Esophagus (tissue), 2 donors: Measurements from ENCODE around the gene ARMH1. TPM values are rescaled to one million over a fixed set of nuclear protein-coding genes. Genes with fewer than 3 reads are reported as not detected.

Source experiments
- H3K27ac ChIP-seq, 2 donors: one replicate each; pipeline ENCODE4 v1.5.1; 2013; ENCODE audit warnings: low read depth in 2 of 2, mild to moderate bottlenecking in 2 of 2, inconsistent platforms in 1 of 2, low read length in 1 of 2, moderate library complexity in 1 of 2
- H3K27me3 ChIP-seq, 2 donors: one replicate each; pipeline ENCODE4 v1.6.1; 2013; ENCODE audit warnings: low read length in 2 of 2, control low read depth in 1 of 2, mild to moderate bottlenecking in 1 of 2; ENCODE audit not compliant: insufficient read depth in 2 of 2, control insufficient read depth in 1 of 2
- H3K36me3 ChIP-seq, 2 donors: one replicate each; pipeline ENCODE4 v1.6.1; 2013; ENCODE audit warnings: low read length in 1 of 2; ENCODE audit not compliant: control insufficient read depth in 2 of 2, insufficient read depth in 2 of 2
- H3K4me1 ChIP-seq, 2 donors: one replicate each; pipeline ENCODE4 v1.6.1; 2013; ENCODE audit warnings: low read length in 1 of 2; ENCODE audit not compliant: control insufficient read depth in 2 of 2, insufficient read depth in 2 of 2
- H3K4me3 ChIP-seq, 2 donors: one replicate each; pipeline ENCODE4 v1.5.1; 2013; ENCODE audit warnings: low read length in 2 of 2, mild to moderate bottlenecking in 2 of 2, low read depth in 1 of 2, moderate library complexity in 1 of 2
- H3K9me3 ChIP-seq, 2 donors: one replicate each; pipeline ENCODE4 v1.6.1; 2013; ENCODE audit warnings: mild to moderate bottlenecking in 2 of 2, low read depth in 1 of 2, low read length in 1 of 2, moderate library complexity in 1 of 2; ENCODE audit not compliant: control insufficient read depth in 2 of 2, insufficient read depth in 1 of 2
- WGBS, 2 donors: extraction: QIAGEN DNeasy Blood & Tissue Kit; methylation state at CpG; one replicate each; pipeline ENCODE4 v1.1.7; 2013; 5-methylcytosine and 5-hydroxymethylcytosine counted together
- polyA plus RNA-seq, 2 donors: library from polyadenylated mRNA; stranded (reverse); fragments of 200-250 nt; gene quantifications; one replicate each; pipeline ENCODE4 v1.2.3, GENCODE V29; 2013
- donor health status: healthy with polysubstance abuse.
- donor health status: Bipolar disorder and iron deficiency.

Gene ARMH1
- 1 to 10 TPM in 1 of 2 donors, under 1 TPM in 1; 0.71 to 1.1 TPM for polyA plus RNA-seq

DNA sequence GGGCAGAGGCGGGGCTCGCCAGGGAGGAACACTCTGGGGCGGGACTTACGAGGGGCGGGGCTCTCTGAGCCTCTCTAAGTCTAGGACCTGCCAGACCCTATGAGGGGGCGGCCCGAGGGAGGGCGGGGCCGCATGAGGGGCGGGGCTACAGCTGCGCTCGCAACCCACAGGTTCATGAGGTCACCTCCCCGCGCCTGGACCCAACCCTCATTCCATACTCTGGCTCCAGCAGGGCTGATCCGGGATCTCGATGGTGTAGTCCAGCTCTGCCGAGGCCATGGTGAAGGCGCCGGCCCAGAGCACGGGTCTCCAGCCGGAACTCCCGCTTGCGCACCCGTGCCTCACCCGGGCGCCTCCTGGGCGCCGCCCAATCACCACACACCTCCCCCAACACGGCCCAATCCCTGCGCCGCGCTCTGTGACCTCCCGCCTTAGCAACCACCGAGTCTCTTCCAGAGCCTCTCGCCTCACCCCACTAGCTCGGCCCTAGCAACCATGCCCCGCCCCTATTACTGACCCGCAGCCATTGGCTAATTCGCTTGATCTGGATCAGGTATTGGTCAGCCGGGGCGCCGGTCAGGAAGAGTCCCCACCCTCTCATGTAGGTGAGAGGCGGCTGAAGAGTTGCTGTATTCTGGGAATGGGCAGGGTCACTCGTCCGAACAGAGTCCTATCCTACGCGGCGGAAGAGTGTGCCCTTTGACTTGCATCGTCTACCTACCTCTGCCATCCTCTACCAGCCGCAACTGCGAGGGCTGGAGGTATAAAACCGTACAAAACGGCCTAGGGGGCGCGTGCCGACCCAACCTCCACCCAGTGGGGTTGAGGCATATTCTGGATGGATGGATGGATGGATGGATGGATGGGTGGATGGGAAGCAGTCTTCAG, at the start of gene ARMH1, which contains the start of gene TMEM53:
Gene ARMH1 (plus strand): TSS at position 602 of the 888 bp plus-strand sequence. CDS start 14,984 bp downstream, outside the sequence.
Gene TMEM53 (minus strand): TSS at position 369 of the 888 bp plus-strand sequence. CDS start 90 bp downstream, at position 279.
- peaks cover 2 to 5% of the 10 kb centered on the region in 2 donors for H3K4me1 ChIP-seq
- 1 to 2% methylated on average over 41 to 56 of the region's 56 CpGs for WGBS, 2 donors

DNA sequence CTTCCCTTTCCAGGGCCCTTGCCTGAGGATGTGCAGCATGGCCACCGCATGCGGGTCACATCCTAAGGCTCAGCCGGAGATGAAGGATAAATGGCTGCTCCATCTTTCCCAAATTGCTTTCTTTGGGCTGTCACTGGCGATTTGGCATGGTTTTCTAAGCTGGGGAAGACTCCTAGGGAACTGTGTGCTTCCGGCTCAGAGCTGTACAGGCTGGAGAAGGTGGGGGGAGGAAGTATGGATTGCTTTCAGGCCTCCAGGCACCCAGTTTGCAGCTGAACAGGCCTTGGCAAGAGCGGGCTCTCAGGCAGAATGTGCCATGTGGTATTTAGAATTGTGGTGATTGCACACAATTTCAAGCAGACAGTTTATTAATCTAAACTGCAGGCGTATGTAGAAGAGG, 49.2 kb upstream of the ARMH1 start:
- Histone ChIP-seq H3K36me3 (no peaks in the 10 kb centered on the region), H3K27ac (no peak overlapping the region), H3K27me3 (no peaks in the 10 kb centered on the region), H3K9me3 (no peaks in the 10 kb centered on the region), H3K4me3 (no peak overlapping the region), H3K4me1 (no peaks in the 10 kb centered on the region)
- WGBS, 2 donors = 80 to 88% methylated on average over 7 of the region's 7 CpGs

More for the DNA sequence above, at the start of gene ARMH1, which contains the start of gene TMEM53:
- Histone ChIP-seq H3K4me3 (peak within 1 kb of the TSS; percentile 60 to 73), H3K36me3 (no peaks in the 10 kb centered on the region), H3K9me3 (no peaks in the 10 kb centered on the region), H3K27ac (peak within 1 kb of the TSS; percentile 96 to 97), H3K27me3 (no peaks in the 10 kb centered on the region)

DNA sequence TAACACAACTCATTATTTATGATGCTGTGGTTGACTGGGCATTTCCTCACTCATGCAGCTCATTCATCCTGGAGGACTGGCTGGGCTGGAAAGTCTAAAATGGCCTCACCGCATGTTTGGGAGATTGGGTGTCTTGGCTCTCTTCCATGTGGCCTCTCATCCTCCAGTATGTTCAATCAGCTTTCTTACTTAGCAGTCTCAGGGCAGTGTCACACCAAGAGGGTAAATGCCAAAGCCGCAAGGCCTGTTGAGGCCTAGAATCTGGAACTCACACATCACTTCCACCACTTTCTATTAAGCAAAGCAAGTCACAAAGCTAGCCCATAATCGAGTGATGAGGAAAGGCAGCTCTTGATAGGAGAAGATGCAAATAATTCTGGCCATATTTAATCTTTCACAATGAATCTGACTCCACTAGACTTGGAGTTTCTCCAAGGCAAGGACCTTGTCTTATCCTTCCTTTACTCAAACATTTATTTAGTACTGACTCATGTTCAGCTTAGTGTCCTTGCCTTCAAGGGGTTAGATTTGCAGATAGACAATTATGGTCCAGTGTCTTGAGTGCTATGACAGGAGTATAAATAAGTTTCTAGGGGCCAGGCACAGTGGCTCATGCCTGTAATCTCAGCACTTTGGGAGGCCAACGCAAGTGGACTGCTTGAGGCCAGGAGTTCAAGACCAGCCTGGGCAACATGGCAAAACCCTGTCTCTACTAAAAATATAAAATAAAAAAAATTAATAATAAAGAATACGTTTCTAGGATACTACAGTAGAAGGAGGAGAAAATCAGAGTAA, 45.4 kb upstream of the ARMH1 start:
- peaks cover 0 to 6% of the 10 kb centered on the region in 2 donors for H3K36me3 ChIP-seq
- 76 to 82% methylated on average over 5 of the region's 5 CpGs for WGBS, 2 donors
- H3K27me3 ChIP-seq = no peaks in the 10 kb centered on the region
- H3K4me1 ChIP-seq = peaks cover 0 to 14% of the 10 kb centered on the region in 2 donors
- no peak overlapping the region for H3K4me3 ChIP-seq
- no peaks in the 10 kb centered on the region for H3K9me3 ChIP-seq
- no peak overlapping the region for H3K27ac ChIP-seq

DNA sequence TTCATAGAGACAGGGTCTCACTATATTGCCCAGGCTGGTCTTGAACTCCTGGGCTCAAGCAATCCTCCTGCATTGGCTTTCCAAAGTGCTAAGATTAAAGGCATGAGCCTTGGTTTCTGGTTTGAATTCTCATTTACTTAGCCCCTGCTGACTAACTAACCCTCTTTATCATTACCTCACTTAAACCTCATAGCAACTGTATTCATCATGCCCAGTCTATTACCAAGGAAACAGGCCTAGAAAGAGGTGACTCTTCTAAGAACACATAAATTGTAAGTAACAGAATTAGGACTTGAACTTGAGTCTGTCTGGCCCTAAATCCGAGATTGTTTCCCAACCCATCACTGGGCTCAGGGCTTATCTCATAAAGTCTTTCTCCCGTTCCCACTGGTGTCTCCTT, 44.4 kb upstream of the ARMH1 start:
- H3K36me3 ChIP-seq = peaks cover 0 to 9% of the 10 kb centered on the region in 2 donors
- H3K4me3 ChIP-seq = no peak overlapping the region
- no peaks in the 10 kb centered on the region for H3K27me3 ChIP-seq
- H3K4me1 ChIP-seq = peaks cover 0 to 14% of the 10 kb centered on the region in 2 donors
- WGBS, 2 donors = 93 to 96% methylated on average over 2 of the region's 2 CpGs
- no peak overlapping the region for H3K27ac ChIP-seq
- H3K9me3 ChIP-seq = no peaks in the 10 kb centered on the region

DNA sequence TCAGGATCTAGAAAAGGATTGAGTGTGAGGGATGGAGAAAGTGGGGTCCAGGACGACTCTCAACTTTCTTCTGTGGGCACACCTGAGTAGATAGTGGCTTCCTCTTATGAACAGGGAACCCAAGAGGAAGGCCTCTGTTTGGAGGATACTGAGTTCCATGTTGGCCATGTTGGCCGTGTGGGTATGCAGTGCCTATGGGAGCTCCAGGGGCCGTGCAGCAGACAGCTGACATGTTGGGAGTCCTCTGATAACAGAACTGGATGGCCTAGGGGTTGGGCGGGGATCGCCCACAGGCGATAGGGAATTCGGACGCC, 43.2 kb upstream of the ARMH1 start:
- no peaks in the 10 kb centered on the region for H3K9me3 ChIP-seq
- H3K27ac ChIP-seq = peak overlapping the region; percentile 94 to 95
- H3K4me3 ChIP-seq = peak overlapping the region; percentile 62 to 74
- peaks cover 0 to 14% of the 10 kb centered on the region in 2 donors for H3K4me1 ChIP-seq
- peaks cover 10 to 20% of the 10 kb centered on the region in 2 donors for H3K36me3 ChIP-seq
- no peaks in the 10 kb centered on the region for H3K27me3 ChIP-seq
- 16% methylated on average over 8 of the region's 8 CpGs for WGBS, 2 donors

DNA sequence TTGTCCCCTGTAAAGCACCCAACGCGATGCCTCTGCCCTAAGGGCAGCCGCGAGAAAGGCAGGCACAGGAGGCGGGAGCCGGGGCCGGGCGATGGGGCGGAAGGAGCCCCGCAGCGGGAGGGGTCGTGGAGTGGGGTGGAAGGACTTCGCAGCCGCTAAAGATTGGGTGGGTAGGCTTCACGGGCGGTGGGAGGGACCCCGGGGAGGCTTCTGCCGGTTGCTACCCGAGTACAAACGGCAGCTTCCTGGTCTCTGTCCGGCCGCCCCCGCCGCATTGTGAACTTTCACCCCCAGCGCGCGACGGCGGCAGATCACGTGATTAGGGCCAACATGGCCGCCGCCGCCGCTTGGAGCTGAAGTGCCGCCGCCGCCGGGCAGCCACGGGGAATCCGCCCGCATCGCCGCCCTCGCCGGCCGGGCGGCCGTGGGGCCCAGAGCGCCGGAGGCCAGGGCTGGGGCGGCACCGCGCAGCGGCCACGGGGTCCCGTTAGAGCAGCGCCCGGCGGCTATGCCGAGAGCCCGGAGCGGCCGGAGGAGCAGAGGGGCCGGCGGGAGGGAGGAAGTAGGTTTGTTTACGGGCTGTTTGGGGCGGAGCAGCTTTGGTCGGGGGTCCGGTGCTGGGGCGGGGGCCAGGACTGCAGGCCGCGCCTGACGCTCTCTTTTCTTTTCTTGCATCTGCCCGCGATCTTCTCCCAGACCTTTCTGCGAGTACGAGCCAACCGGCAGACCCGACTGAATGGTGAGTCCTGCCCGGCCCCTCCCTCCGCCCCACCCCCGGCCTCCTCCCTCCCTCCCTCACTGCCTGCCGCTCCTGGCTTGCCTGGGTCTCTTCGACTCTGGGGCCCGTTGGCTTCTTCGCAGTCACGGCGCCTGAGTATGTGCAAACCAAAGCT, 42.6 kb upstream of the ARMH1 start:
- H3K36me3 ChIP-seq = peaks cover 15 to 26% of the 10 kb centered on the region in 2 donors
- no peaks in the 10 kb centered on the region for H3K9me3 ChIP-seq
- peak overlapping the region; percentile 62 to 74 for H3K4me3 ChIP-seq
- WGBS, 2 donors = 0 to 1% methylated on average over 71 to 88 of the region's 88 CpGs
- H3K27ac ChIP-seq = peak overlapping the region; percentile 94 to 95
- no peaks in the 10 kb centered on the region for H3K27me3 ChIP-seq
- peaks cover 0 to 14% of the 10 kb centered on the region in 2 donors for H3K4me1 ChIP-seq

DNA sequence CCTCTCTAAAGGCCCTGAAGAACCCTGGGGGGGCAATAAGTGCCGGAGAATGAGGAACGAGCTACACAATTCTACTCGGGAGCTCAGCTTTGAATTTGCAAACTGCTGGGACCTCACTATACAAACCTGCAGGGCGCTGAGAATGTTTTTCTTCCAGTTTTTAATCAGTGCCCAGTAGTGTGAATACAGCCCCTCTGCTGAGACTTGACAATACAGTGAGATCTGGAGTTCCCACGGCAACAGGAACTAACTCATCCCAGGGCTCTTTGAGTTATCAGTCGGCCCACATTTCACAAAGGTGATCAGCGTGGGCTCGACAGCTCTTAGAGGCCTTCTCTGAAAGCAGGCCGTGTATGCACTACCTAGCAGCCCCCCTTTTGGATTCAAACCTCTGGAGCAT, 41.9 kb upstream of the ARMH1 start:
- Histone ChIP-seq H3K4me1 (peaks cover 0 to 14% of the 10 kb centered on the region in 2 donors), H3K36me3 (peaks cover 21 to 32% of the 10 kb centered on the region in 2 donors), H3K27me3 (no peaks in the 10 kb centered on the region), H3K4me3 (peak overlapping the region; percentile 62 to 74), H3K9me3 (no peaks in the 10 kb centered on the region), H3K27ac (peak overlapping the region; percentile 71 to 95)
- WGBS, 2 donors = 15 to 18% methylated on average over 9 of the region's 9 CpGs

DNA sequence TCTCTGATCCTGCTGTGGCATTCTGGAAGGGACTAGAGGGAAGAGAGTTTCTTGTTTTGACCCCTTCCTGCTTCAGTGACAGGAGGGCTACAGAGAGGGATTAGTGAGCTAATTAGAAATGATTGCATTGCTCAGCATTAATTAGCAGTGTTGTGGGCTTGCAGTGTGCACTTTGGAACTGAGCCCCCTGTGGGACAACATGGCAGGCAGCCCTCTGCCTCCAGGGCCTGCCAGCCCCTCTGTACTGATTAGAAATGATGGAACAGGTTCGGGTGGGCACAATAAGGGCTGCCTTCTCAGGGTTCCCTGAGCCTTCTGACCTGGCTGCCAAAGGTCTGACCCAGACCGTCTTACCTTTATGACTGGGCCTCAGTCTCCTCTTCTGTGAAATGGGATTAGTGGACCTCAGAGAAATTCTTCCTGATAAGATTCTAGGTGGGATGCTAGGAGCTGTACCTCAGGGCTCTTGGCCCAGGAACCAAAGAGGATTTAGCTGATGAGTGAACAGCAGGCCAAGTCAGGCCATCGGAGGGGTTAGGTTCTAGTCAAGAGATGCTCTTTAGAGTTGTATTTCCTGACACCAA, 39.8 kb upstream of the ARMH1 start:
- H3K4me1 ChIP-seq = peaks cover 0 to 14% of the 10 kb centered on the region in 2 donors
- H3K4me3 ChIP-seq = no peak overlapping the region
- WGBS, 2 donors = 86 to 97% methylated on average over 3 of the region's 3 CpGs
- no peak overlapping the region for H3K27ac ChIP-seq
- no peaks in the 10 kb centered on the region for H3K27me3 ChIP-seq
- peaks cover 21 to 34% of the 10 kb centered on the region in 2 donors for H3K36me3 ChIP-seq
- no peaks in the 10 kb centered on the region for H3K9me3 ChIP-seq
